Fibroblast of the aortic adventitia (primary cell): Measurements from ENCODE around the gene OSM. TPM values are rescaled to one million over a fixed set of nuclear protein-coding genes. Genes with fewer than 3 reads are reported as not detected.
A peak's percentile ranks its signal among the peaks of the same experiment; 100 is the strongest.

Experiments used
- DNase-seq: peaks from one replicate; pipeline ENCODE4 v3.0.0-alpha.2; 2010; ENCODE audit warnings: low read depth
- H3K4me3 ChIP-seq: 2 replicates; pipeline ENCODE4 v1.5.1; 2011; ENCODE audit warnings: low read depth, mild to moderate bottlenecking, control low read depth, low read length, moderate library complexity
- CTCF ChIP-seq: IDR thresholded peaks from 2 replicates; pipeline ENCODE4 v1.5.1; 2011; ENCODE audit warnings: mild to moderate bottlenecking, low read length, control low read depth, inconsistent platforms; ENCODE audit not compliant: insufficient read depth
- total RNA-seq: library from RNA; depleted of rRNA; stranded (reverse); fragments of >200 nt; gene quantifications from 2 replicates; pipeline ENCODE4 v1.2.3, GENCODE V29; 2012; ENCODE audit warnings: low replicate concordance

Gene OSM
- total RNA-seq, 1 donor = not detected

- H3K4me3 ChIP-seq = no peak overlapping the region
- no peak for TF ChIP-seq CTCF
- DNase-seq = no peak
Observed at GRCh38 chr22:30265131-30265720, 1.4 kb downstream of the OSM start.

GRCh38 chr22:30263883-30264282, 2.8 kb downstream of the OSM start:
- H3K4me3 ChIP-seq = no peak overlapping the region
- TF ChIP-seq CTCF = no peak
- no peak for DNase-seq

- peak overlapping the region; percentile 35 for H3K4me3 ChIP-seq
- peak; percentile 97 for TF ChIP-seq CTCF
- peak; percentile 71 for DNase-seq
Observed at GRCh38 chr22:30262917-30263741, 3.5 kb downstream of the OSM start.

GRCh38 chr22:30262112-30262511, 4.5 kb downstream of the OSM start:
- no peak overlapping the region for H3K4me3 ChIP-seq
- DNase-seq = no peak
- TF ChIP-seq CTCF = no peak

- H3K4me3 ChIP-seq = no peak overlapping the region
- no peak for TF ChIP-seq CTCF
- DNase-seq = no peak
Observed at GRCh38 chr22:30261134-30261533, 5.5 kb downstream of the OSM start.

- TF ChIP-seq CTCF = no peak
- DNase-seq = no peak
- no peak overlapping the region for H3K4me3 ChIP-seq
Observed at GRCh38 chr22:30260682-30261081, 6.0 kb downstream of the OSM start.

GRCh38 chr22:30260276-30260675, 6.4 kb downstream of the OSM start:
- TF ChIP-seq CTCF = no peak
- no peak for DNase-seq
- H3K4me3 ChIP-seq = no peak overlapping the region
